Measurements from ENCODE around the gene NAT14.
"Not testable (repeated sequence)": the region's sequence is repeated elsewhere in the genome, so short reads cannot be mapped to it uniquely, and the experiment has no call there.

NAT14 gene

DNA sequence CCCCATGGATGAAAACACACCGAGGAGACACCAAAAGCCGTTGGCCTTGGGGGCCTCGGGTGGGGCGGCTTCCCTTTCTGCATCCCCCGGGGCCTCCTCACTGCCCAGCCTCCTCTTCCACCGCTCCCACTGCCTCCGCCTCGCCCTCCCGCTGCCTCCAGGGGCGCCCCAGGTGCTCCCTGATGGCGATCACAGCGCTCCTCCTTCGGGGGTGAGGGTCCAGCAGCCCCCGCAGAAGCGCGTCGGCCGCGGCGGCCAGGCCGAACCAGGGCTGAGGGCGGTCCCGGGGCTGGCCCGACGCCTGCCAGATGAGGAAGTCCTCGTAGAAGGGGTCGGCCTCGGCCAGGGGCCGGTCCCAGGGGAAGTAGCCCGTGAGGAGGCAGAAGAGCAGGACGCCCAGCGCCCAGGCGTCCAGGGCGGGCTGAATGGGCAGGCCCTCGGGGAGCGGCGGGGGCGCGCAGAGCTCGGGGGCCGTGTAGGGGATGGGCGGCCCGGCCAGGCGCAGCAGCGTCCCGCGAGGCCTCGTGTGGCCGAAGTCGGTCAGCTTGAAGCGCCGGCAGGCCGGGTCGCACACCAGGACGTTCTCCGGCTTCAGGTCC lies 44.7 kb downstream of the NAT14 start:
- Mint-ChIP-seq H3K4me1 (ENCODE audit: low read depth) (no peaks in the 10 kb centered on the region), H3K36me3 (ENCODE audit: low read depth) (no peaks in the 10 kb centered on the region), H3K27ac (no peak overlapping the region), H3K27me3 (ENCODE audit: low read depth) (no peaks in the 10 kb centered on the region), H3K9me3 (no peaks in the 10 kb centered on the region), H3K4me3 (no peak overlapping the region)
- no peak for DNase-seq (ENCODE audit: low spot score)

GRCh38 chr19:55530996-55531395 lies 46.0 kb downstream of the NAT14 start:
- DNase-seq (ENCODE audit: low spot score) = no peak
- no peaks in the 10 kb centered on the region for H3K36me3 Mint-ChIP-seq (ENCODE audit: low read depth)
- H3K9me3 Mint-ChIP-seq = no peaks in the 10 kb centered on the region
- H3K27ac Mint-ChIP-seq = no peak overlapping the region
- H3K4me3 Mint-ChIP-seq = no peak overlapping the region
- H3K27me3 Mint-ChIP-seq (ENCODE audit: low read depth) = no peaks in the 10 kb centered on the region
- H3K4me1 Mint-ChIP-seq (ENCODE audit: low read depth) = no peaks in the 10 kb centered on the region

DNA sequence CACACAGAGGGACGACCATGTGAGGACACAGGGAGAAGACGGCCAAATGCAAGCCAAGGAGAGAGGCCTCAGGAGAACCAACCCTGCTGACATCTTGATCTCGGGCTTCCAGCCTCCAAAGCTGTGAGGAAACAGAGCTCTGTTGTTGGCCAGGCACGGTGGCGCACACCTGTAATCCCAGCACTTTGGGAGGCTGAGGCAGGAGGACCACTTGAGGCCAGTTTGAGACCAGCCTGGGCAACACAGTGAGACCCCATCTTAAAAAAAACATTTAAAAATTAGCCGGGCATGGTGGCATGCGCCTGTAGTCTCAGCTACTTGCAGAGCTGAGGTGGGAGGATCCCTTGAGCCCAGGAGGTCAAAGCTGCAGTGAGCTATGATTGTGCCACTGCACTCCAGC lies 49.3 kb downstream of the NAT14 start:
- not testable (repeated sequence) for H3K4me3 Mint-ChIP-seq; DNase-seq (ENCODE audit: low spot score); H3K36me3 Mint-ChIP-seq (ENCODE audit: low read depth); H3K27me3 Mint-ChIP-seq (ENCODE audit: low read depth); H3K27ac Mint-ChIP-seq; H3K9me3 Mint-ChIP-seq; H3K4me1 Mint-ChIP-seq (ENCODE audit: low read depth)

DNA sequence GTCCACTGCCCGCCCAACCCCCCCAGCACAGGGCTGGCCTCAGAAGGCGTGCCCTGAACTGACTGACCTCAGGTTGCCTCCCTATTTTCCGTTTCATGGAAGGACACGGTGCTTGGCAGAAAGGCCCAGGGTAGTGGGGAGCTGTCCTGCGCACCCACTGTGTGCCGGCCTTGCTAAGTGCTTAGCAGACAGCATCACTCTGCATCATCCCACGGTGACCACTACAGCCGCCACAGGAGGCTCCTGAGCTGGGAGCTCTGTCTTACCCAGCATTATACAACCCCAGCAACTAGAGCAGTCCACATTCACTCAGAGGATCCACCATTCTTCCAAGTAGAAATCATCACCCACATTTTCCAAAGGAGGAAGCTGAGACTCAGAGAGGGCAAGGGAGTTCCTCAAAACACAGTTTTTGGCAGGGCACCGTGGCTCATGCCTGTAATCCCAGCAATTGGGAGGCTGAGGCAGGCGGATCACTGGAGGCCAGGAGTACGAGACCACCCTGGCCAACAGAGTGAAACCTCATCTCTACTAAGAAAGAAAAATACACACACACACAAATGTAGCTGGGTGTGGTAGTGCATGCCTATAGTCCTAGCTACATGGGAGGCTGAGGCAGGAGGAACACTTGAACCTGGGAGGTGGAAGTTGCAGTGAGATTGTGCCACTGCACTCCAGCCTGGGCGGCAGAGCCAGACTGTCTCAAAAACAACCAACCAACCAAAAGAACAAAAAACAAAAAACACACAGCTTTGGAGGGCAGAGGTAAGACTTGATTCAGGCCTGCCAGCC lies 50.4 kb downstream of the NAT14 start:
- no peak overlapping the region for H3K4me3 Mint-ChIP-seq
- H3K27me3 Mint-ChIP-seq (ENCODE audit: low read depth) = no peaks in the 10 kb centered on the region
- no peaks in the 10 kb centered on the region for H3K9me3 Mint-ChIP-seq
- DNase-seq (ENCODE audit: low spot score) = no peak
- no peaks in the 10 kb centered on the region for H3K4me1 Mint-ChIP-seq (ENCODE audit: low read depth)
- H3K27ac Mint-ChIP-seq = no peak overlapping the region
- H3K36me3 Mint-ChIP-seq (ENCODE audit: low read depth) = no peaks in the 10 kb centered on the region

DNA sequence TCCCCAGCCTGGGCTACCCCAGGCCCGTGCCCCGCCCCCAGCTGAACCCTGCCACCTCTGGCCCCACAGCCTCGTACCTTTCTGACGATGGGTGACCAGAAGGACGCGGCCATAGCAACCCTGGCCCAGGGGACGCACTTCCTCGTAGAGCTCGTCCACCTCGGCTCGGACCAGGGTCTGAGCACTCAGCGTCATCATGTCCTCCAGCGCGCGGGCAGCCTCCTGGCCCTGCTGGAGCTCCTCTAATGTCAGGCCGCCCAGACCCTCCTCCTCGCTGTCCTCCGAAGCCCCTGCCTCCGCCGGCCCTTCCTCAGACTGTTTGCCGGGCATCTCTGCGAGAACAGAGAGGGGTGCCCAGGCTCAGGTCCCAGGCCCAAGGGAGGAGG lies 51.0 kb downstream of the NAT14 start:
- H3K9me3 Mint-ChIP-seq = no peaks in the 10 kb centered on the region
- H3K4me1 Mint-ChIP-seq (ENCODE audit: low read depth) = no peaks in the 10 kb centered on the region
- no peak overlapping the region for H3K4me3 Mint-ChIP-seq
- no peaks in the 10 kb centered on the region for H3K36me3 Mint-ChIP-seq (ENCODE audit: low read depth)
- no peak overlapping the region for H3K27ac Mint-ChIP-seq
- no peaks in the 10 kb centered on the region for H3K27me3 Mint-ChIP-seq (ENCODE audit: low read depth)
- no peak for DNase-seq (ENCODE audit: low spot score)

GRCh38 chr19:55536366-55536765 lies 51.4 kb downstream of the NAT14 start:
- H3K36me3 Mint-ChIP-seq (ENCODE audit: low read depth) = no peaks in the 10 kb centered on the region
- H3K4me1 Mint-ChIP-seq (ENCODE audit: low read depth) = no peaks in the 10 kb centered on the region
- H3K9me3 Mint-ChIP-seq = no peaks in the 10 kb centered on the region
- no peak for DNase-seq (ENCODE audit: low spot score)
- H3K27ac Mint-ChIP-seq = no peak overlapping the region
- H3K4me3 Mint-ChIP-seq = no peak overlapping the region
- no peaks in the 10 kb centered on the region for H3K27me3 Mint-ChIP-seq (ENCODE audit: low read depth)
